Measurements from ENCODE around the gene SUV39H1.

SUV39H1 gene

DNA sequence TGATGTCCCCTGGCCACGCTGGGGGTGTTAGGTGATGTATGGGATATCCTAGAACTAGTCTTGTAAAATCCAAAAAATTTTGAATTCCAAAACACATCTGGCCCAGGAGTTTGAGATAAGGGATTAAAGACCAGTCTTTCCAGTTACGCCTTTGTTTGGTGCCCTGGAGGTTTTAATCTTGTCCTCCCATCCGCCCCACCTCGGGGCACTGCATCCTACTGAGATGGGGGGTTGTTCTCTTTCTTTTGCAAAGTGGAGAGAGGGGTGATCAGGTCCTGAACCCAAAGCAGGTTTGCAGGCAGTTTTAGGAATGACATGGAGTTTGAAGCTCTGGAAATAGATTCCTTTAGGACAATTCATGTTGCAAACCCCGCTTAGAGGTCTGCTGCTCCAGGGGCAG is 1.8 kb downstream of the SUV39H1 start:
- H3K4me3 Mint-ChIP-seq, result peak overlapping the region; percentile 93

DNA sequence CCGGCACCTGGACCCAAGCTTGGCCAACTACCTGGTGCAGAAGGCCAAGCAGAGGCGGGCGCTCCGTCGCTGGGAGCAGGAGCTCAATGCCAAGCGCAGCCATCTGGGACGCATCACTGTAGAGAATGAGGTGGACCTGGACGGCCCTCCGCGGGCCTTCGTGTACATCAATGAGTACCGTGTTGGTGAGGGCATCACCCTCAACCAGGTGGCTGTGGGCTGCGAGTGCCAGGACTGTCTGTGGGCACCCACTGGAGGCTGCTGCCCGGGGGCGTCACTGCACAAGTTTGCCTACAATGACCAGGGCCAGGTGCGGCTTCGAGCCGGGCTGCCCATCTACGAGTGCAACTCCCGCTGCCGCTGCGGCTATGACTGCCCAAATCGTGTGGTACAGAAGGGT is 3.7 kb downstream of the SUV39H1 start:
- peaks cover 35% of the 10 kb centered on the region for H3K36me3 Mint-ChIP-seq (ENCODE audit: low read depth)

More for the DNA sequence above, 1.8 kb downstream of the SUV39H1 start:
- H3K27ac Mint-ChIP-seq, result no peak overlapping the region
- peaks cover 25% of the 10 kb centered on the region for H3K36me3 Mint-ChIP-seq (ENCODE audit: low read depth)
- H3K27me3 Mint-ChIP-seq, result no peaks in the 10 kb centered on the region
- H3K9me3 Mint-ChIP-seq, result no peaks in the 10 kb centered on the region
- H3K4me1 Mint-ChIP-seq (ENCODE audit: low read depth), result peaks cover 28% of the 10 kb centered on the region

GRCh38 chrX:48700951-48701653 is 4.6 kb downstream of the SUV39H1 start:
- H3K27ac Mint-ChIP-seq, result no peak overlapping the region
- no peak overlapping the region for H3K4me3 Mint-ChIP-seq
- H3K4me1 Mint-ChIP-seq (ENCODE audit: low read depth), result peaks cover 19% of the 10 kb centered on the region
- H3K9me3 Mint-ChIP-seq, result no peaks in the 10 kb centered on the region
- H3K36me3 Mint-ChIP-seq (ENCODE audit: low read depth), result peaks cover 35% of the 10 kb centered on the region
- no peaks in the 10 kb centered on the region for H3K27me3 Mint-ChIP-seq

More for the DNA sequence above, 3.7 kb downstream of the SUV39H1 start:
- no peaks in the 10 kb centered on the region for H3K9me3 Mint-ChIP-seq
- H3K27me3 Mint-ChIP-seq, result no peaks in the 10 kb centered on the region
- peaks cover 27% of the 10 kb centered on the region for H3K4me1 Mint-ChIP-seq (ENCODE audit: low read depth)
- H3K27ac Mint-ChIP-seq, result no peak overlapping the region
- no peak overlapping the region for H3K4me3 Mint-ChIP-seq

DNA sequence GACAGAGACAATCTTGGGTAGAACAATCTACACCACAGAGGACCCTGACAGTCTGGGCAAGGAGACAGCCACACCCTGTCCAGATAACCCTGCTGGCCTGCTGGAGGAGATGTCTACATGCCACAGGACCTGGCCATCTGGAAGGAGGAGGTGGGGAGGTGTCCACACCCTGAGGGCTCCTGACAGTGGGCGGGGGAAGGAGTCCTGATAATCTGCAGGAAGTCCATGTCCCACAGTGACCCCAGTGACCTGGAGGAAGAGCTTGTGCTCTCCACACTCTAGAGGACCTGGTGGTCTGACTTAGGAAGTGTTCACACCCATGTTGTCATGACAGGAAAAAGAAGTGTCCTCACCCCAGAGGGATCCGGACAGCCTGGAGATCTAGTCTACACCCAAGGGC is 5.5 kb downstream of the SUV39H1 start:
- peaks cover 18% of the 10 kb centered on the region for H3K4me1 Mint-ChIP-seq (ENCODE audit: low read depth)
- H3K27me3 Mint-ChIP-seq, result no peaks in the 10 kb centered on the region
- no peak overlapping the region for H3K4me3 Mint-ChIP-seq
- peaks cover 35% of the 10 kb centered on the region for H3K36me3 Mint-ChIP-seq (ENCODE audit: low read depth)
- no peak overlapping the region for H3K27ac Mint-ChIP-seq
- no peaks in the 10 kb centered on the region for H3K9me3 Mint-ChIP-seq

DNA sequence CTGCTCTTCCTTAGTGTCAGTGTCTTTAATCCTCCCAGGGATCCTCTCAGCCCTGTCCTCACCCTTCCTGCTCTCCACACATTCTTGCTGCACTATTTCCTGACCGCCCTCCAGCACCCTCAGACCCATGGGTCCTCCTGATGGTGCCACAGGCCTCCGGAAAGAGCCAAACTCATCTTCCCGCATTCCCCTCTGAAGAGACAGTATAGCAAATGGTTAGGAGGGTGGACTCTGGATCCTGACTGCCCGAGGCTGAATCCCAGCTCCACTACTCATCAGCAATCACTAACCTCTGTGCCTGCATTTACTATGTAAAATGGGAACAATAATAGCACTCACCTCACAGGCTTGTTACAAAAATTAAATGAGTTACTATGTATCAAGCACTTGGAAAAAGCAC is 6.2 kb downstream of the SUV39H1 start:
- Mint-ChIP-seq H3K36me3 (ENCODE audit: low read depth) (peaks cover 29% of the 10 kb centered on the region), H3K27me3 (no peaks in the 10 kb centered on the region), H3K4me1 (ENCODE audit: low read depth) (peaks cover 12% of the 10 kb centered on the region), H3K9me3 (no peaks in the 10 kb centered on the region), H3K27ac (no peak overlapping the region), H3K4me3 (no peak overlapping the region)

DNA sequence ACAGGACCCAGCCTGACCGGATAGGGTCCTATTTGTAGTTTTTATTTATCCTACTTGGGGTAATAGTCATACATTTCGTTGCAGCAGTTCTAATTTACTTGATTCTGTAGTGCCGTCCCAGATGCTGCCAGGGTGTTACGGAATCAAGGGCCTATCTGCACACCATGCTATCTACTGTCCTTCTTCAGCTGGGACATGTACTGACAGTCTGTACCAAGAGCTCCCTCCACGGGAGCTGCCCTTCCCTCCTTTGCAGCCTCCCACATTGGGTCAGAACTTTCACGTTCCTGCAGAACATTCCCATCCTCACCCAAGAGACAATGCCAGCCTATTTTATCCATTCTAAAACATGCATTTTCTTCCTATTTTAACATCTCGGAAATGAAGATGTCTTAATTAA is 6.7 kb downstream of the SUV39H1 start:
- H3K27ac Mint-ChIP-seq, result no peak overlapping the region
- no peak overlapping the region for H3K4me3 Mint-ChIP-seq
- peaks cover 29% of the 10 kb centered on the region for H3K36me3 Mint-ChIP-seq (ENCODE audit: low read depth)
- H3K27me3 Mint-ChIP-seq, result no peaks in the 10 kb centered on the region
- H3K9me3 Mint-ChIP-seq, result no peaks in the 10 kb centered on the region
- peaks cover 7% of the 10 kb centered on the region for H3K4me1 Mint-ChIP-seq (ENCODE audit: low read depth)

DNA sequence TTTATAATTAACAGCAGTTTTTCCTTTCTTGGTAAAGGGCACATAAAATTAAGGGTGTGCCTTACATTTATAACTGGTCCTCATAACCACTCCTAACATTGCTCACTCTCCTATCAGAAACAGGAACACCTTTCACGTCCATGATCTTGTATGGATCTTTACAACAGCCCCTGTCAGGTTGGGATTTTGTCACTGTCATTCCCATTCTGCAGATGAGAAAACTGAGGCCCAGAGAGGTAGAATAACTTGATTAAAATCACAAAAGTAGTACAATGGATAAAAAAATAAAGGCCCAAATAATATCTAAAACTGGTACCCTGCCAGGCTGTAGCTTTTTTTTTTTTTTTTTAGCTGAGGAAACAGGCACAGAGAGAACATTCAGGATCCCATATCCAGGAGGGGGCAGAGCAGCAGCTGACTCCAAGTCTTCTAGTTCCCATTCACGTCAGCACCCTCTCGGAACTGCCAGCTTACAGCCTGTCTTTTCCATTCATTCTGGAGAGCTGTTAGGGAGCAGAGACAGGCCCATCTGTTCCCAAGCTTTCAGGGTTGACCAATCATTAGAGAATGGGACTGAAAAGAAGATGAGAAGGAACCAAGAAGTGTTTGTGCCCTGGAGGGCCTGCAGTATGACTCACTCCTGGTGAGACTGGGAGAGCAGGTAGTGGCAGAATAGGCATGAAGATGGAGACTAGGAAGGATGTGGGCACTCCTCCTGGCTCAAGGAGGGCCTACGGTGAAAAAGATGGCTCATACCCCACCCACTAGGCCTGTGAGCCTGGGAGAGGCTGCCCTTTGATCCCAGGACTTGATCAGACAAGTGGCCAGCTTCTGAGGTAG is 7.3 kb downstream of the SUV39H1 start:
- peaks cover 6% of the 10 kb centered on the region for H3K4me1 Mint-ChIP-seq (ENCODE audit: low read depth)
- H3K4me3 Mint-ChIP-seq, result no peak overlapping the region
- no peak overlapping the region for H3K27ac Mint-ChIP-seq
- no peaks in the 10 kb centered on the region for H3K27me3 Mint-ChIP-seq
- H3K36me3 Mint-ChIP-seq (ENCODE audit: low read depth), result peaks cover 33% of the 10 kb centered on the region
- no peaks in the 10 kb centered on the region for H3K9me3 Mint-ChIP-seq

DNA sequence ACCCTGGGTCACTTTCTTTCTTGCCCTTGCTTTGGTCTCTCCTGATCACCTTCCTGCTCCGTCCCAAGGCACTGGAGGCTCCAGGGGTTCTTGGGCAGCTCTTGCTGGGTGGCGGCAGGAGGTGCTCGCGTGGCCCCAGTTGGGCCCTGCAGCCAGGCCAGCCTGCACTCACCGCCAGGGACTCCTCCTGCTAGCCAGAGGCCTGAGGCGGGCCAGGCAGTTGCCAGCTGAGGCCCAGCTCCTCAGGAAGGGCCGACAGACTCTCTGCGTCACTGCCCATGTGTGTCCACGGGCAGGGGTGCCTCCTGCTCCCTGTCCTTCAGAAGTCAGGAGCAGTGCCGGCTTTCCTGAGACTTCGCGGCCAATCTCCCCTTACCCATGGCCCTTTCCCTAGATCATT is 9.3 kb downstream of the SUV39H1 start:
- H3K27me3 Mint-ChIP-seq, result no peaks in the 10 kb centered on the region
- H3K4me3 Mint-ChIP-seq, result no peak overlapping the region
- H3K27ac Mint-ChIP-seq, result no peak overlapping the region
- H3K36me3 Mint-ChIP-seq (ENCODE audit: low read depth), result peaks cover 23% of the 10 kb centered on the region
- no peaks in the 10 kb centered on the region for H3K9me3 Mint-ChIP-seq
- H3K4me1 Mint-ChIP-seq (ENCODE audit: low read depth), result peaks cover 12% of the 10 kb centered on the region

DNA sequence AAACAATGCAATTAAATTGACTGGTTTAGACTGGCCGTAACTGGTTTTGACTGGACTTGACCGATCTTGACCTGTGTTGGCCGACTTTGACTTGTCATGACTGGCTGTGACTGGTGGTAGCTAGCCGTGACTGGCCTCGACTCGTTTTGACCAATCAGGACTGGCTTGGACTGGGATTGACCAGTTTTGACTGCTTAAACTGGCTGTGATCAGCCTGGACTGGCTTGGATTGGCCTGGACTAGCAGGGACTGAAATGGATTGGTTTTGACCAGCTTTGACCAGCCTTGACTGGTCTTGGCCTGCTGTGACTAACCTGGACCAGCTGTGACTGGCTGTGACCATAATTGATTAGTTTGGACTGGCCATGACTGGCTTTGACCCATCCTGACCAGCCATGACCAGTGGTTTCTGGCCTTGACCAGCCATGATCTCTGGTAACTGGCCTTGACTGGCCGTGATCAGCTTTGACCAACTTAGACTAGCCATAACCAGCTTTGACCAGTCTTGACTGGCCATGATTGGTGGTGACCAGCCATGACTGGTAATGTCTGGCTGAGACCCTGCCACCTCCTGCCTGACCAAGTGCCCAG is 13.1 kb downstream of the SUV39H1 start:
- peaks cover 43% of the 10 kb centered on the region for H3K4me1 Mint-ChIP-seq (ENCODE audit: low read depth)
- peaks cover 7% of the 10 kb centered on the region for H3K36me3 Mint-ChIP-seq (ENCODE audit: low read depth)

DNA sequence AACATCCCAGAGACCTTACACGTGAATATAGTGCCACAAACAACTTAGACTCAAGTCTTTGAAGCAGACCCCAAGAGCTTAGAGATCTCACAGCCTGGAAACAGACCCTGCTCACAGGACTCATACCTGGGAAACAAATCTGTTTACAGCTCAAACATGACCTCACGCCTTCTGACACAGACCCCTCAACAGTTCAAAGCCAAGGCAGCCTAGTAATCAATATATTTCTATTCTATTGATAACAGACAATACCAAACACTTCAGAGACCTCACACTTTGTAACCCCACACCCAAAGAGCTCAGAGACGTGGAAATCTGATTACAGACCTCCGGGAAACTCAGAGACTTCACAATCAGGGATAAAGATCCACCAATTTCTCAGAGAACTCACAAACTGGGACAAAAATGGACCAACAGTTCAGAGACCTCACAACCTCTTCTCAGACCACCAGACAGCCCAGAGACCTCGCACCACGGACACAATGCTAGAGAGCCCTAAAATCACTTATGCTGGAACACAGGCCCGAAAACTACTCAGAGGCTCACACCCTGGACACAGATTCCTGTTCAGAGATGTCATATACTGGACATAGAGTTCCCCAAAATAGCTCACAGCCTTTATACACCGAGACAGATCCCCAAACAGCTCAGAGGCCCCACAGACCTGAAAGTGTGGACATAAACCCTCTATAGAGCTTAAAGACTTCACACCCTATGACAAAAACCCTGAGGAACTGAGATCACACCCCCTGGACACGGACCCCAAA is 14.8 kb downstream of the SUV39H1 start:
- Mint-ChIP-seq H3K27me3 (no peaks in the 10 kb centered on the region), H3K36me3 (ENCODE audit: low read depth) (peaks cover 7% of the 10 kb centered on the region), H3K4me1 (ENCODE audit: low read depth) (peaks cover 60% of the 10 kb centered on the region), H3K27ac (no peak overlapping the region), H3K9me3 (no peaks in the 10 kb centered on the region), H3K4me3 (no peak overlapping the region)

More for the DNA sequence above, 13.1 kb downstream of the SUV39H1 start:
- Mint-ChIP-seq H3K9me3 (no peaks in the 10 kb centered on the region), H3K27me3 (no peaks in the 10 kb centered on the region), H3K4me3 (no peak overlapping the region), H3K27ac (no peak overlapping the region)

- H3K27ac Mint-ChIP-seq, result peak overlapping the region; percentile 73
- H3K9me3 Mint-ChIP-seq, result no peaks in the 10 kb centered on the region
- H3K36me3 Mint-ChIP-seq (ENCODE audit: low read depth), result peaks cover 7% of the 10 kb centered on the region
- peaks cover 65% of the 10 kb centered on the region for H3K4me1 Mint-ChIP-seq (ENCODE audit: low read depth)
- peak overlapping the region; percentile 56 for H3K4me3 Mint-ChIP-seq
- H3K27me3 Mint-ChIP-seq, result no peaks in the 10 kb centered on the region
Observed at GRCh38 chrX:48711929-48712505, 15.5 kb downstream of the SUV39H1 start.

- Mint-ChIP-seq H3K27me3 (no peaks in the 10 kb centered on the region), H3K9me3 (no peaks in the 10 kb centered on the region), H3K4me1 (ENCODE audit: low read depth) (peaks cover 74% of the 10 kb centered on the region), H3K4me3 (peak overlapping the region; percentile 46), H3K27ac (peak overlapping the region; percentile 73), H3K36me3 (ENCODE audit: low read depth) (peaks cover 4% of the 10 kb centered on the region)
Observed at GRCh38 chrX:48713847-48714246, 17.3 kb downstream of the SUV39H1 start.

DNA sequence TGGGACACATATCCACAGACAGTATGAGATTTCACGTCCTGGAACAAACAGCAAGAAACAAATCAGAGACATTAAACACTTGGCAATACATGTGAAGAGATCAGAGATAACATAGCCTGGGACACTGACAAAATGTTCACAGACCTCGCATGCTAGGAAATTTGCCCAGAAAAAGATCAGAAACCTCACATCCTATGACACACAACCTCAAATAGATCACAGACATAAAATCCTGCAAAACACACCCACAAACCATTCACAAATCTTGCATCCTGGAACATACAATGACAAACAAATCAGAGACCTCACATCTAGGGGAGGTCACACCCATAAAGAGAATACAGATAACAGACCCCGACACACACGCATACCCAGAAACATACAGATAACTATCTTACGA is 18.0 kb downstream of the SUV39H1 start:
- Mint-ChIP-seq H3K27ac (peak overlapping the region; percentile 73), H3K4me3 (no peak overlapping the region), H3K36me3 (ENCODE audit: low read depth) (peaks cover 4% of the 10 kb centered on the region), H3K4me1 (ENCODE audit: low read depth) (peaks cover 79% of the 10 kb centered on the region), H3K27me3 (no peaks in the 10 kb centered on the region), H3K9me3 (no peaks in the 10 kb centered on the region)

DNA sequence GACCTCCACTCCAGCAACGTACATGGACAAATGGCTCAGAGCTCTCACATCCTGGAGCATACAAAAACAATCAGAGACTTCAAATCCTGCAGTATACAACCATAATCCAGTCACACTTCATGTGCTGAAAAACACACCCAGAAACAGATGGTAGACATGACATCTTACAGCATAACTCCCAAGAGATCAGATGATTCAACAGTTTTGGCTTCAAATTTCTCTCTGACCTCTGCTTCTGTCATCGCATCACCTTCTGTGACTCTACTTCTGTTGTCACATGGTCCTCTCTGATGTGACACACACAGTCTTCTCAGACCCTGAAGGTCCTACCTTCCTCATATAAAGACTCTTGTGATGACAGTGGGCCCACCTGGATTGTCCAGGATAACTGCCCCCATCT is 18.5 kb downstream of the SUV39H1 start:
- no peaks in the 10 kb centered on the region for H3K27me3 Mint-ChIP-seq
- peak overlapping the region; percentile 73 for H3K27ac Mint-ChIP-seq
- H3K9me3 Mint-ChIP-seq, result no peaks in the 10 kb centered on the region
- H3K4me1 Mint-ChIP-seq (ENCODE audit: low read depth), result peaks cover 79% of the 10 kb centered on the region
- no peak overlapping the region for H3K4me3 Mint-ChIP-seq
- H3K36me3 Mint-ChIP-seq (ENCODE audit: low read depth), result peaks cover 4% of the 10 kb centered on the region
